IMR-90 (cell line): ENCODE measurements around the gene RPS6KA4. TPM values are rescaled to one million over a fixed set of nuclear protein-coding genes. Genes with fewer than 3 reads are reported as not detected.

ENCODE experiments used
- ATAC-seq: fragments of 200-7000 bp; cut with Tn5 transposase; 2 replicates; pipeline ENCODE4 v1.9.1; 2020; ENCODE audit warnings: low read depth, mild to moderate bottlenecking, moderate library complexity
- BruUV-seq: library from RNA; stranded (reverse); fragments of 400-500 nt; replicated peaks from 2 replicates; lab custom pipeline; 2021; lab: Mats Ljungman, UMichigan
- CTCF ChIA-PET: fragments of 300-600 bp; formaldehyde crosslinking; extraction: SDS; loops from one replicate; lab custom pipeline; 2021; ENCODE audit warnings: antibody characterized with exemption; lab: Yijun Ruan, JAX
- POLR2A ChIA-PET: fragments of 300-600 bp; sonication (Branson Sonifier 250); formaldehyde crosslinking; loops from one replicate; lab custom pipeline; 2022; ENCODE audit warnings: antibody characterized with exemption; ENCODE audit not compliant: unreplicated experiment; lab: Charles Lee
- DNase-seq: peaks from one replicate; pipeline ENCODE4 v3.0.0; 2013
- H2AFZ ChIP-seq: replicated peaks from 2 replicates; pipeline ENCODE3; 2013; ENCODE audit warnings: low read length, mild to moderate bottlenecking; ENCODE audit not compliant: poor library complexity
- H2AK5ac ChIP-seq: 2 replicates; pipeline ENCODE4 v1.6.1; 2013; ENCODE audit warnings: low read depth, low read length, inconsistent platforms
- H2AK9ac ChIP-seq: replicated peaks from 2 replicates; pipeline ENCODE3; 2013; ENCODE audit warnings: mild to moderate bottlenecking, low read depth, low read length, moderate library complexity; ENCODE audit not compliant: poor library complexity
- H2BK120ac ChIP-seq: 2 replicates; pipeline ENCODE4 v1.6.1; 2013; ENCODE audit warnings: low read depth, low read length, inconsistent platforms
- H2BK15ac ChIP-seq: 3 replicates; pipeline ENCODE4 v1.6.1; 2013; ENCODE audit warnings: low read depth, low read length, inconsistent platforms
- H2BK20ac ChIP-seq: 2 replicates; pipeline ENCODE4 v1.6.1; 2013; ENCODE audit warnings: low read depth, mild to moderate bottlenecking, inconsistent platforms, low read length, moderate library complexity
- H2BK5ac ChIP-seq: 2 replicates; pipeline ENCODE4 v1.6.1; 2013; ENCODE audit warnings: mild to moderate bottlenecking, low read depth, low read length, inconsistent platforms; ENCODE audit not compliant: poor library complexity, severe bottlenecking
- H3K14ac ChIP-seq: replicated peaks from 2 replicates; pipeline ENCODE4 v1.6.1; 2013; ENCODE audit warnings: low read depth, low read length, inconsistent platforms
- H3K18ac ChIP-seq: 2 replicates; pipeline ENCODE4 v1.6.1; 2013; ENCODE audit warnings: low read depth, low read length, control low read depth
- H3K23ac ChIP-seq: 2 replicates; pipeline ENCODE4 v1.6.1; 2013; ENCODE audit warnings: low read depth, low read length, inconsistent platforms
- H3K27ac ChIP-seq: 2 replicates; pipeline ENCODE4 v1.5.1; 2013; ENCODE audit warnings: mild to moderate bottlenecking, control low read depth, low read length; ENCODE audit not compliant: insufficient read depth
- H3K27me3 ChIP-seq: 2 replicates; pipeline ENCODE4 v1.6.1; 2013; ENCODE audit warnings: low read length; ENCODE audit not compliant: control insufficient read depth, insufficient read depth
- H3K36me3 ChIP-seq: 2 replicates; pipeline ENCODE4 v1.6.1; 2013; ENCODE audit warnings: low read length, mixed read lengths; ENCODE audit not compliant: control insufficient read depth, insufficient read depth
- H3K4ac ChIP-seq: 2 replicates; pipeline ENCODE4 v1.6.1; 2013; ENCODE audit warnings: low read depth, low read length, inconsistent platforms
- H3K4me1 ChIP-seq: 2 replicates; pipeline ENCODE4 v1.6.1; 2013; ENCODE audit warnings: low read length, mixed read lengths; ENCODE audit not compliant: control insufficient read depth, insufficient read depth
- H3K4me2 ChIP-seq: 2 replicates; pipeline ENCODE4 v1.6.1; 2013; ENCODE audit warnings: low read depth, mild to moderate bottlenecking, control low read depth, low read length, moderate library complexity
- H3K4me3 ChIP-seq: 2 replicates; pipeline ENCODE4 v1.5.1; 2013; ENCODE audit warnings: low read depth, mild to moderate bottlenecking, control low read depth, low read length, moderate library complexity; ENCODE audit not compliant: insufficient read depth
- H3K56ac ChIP-seq: 2 replicates; pipeline ENCODE4 v1.6.1; 2013; ENCODE audit warnings: low read length, inconsistent platforms; ENCODE audit not compliant: insufficient read depth; ENCODE audit errors: extremely low read depth
- H3K79me1 ChIP-seq, 2 experiments: 2 replicates each; pipeline ENCODE4 v1.6.1; 2013; ENCODE audit warnings: low read length in 2 of 2, inconsistent platforms in 1 of 2, low read depth in 1 of 2
- H3K9ac ChIP-seq: 2 replicates; pipeline ENCODE4 v1.6.1; 2013; ENCODE audit warnings: low read depth, low read length, control low read depth
- H3K9me1 ChIP-seq: 2 replicates; pipeline ENCODE4 v1.6.1; 2013; ENCODE audit warnings: low read length, inconsistent platforms; ENCODE audit not compliant: insufficient read depth
- H3K9me3 ChIP-seq: 2 replicates; pipeline ENCODE4 v1.6.1; 2013; ENCODE audit warnings: low read length; ENCODE audit not compliant: control insufficient read depth, insufficient read depth
- H4K20me1 ChIP-seq: 2 replicates; pipeline ENCODE4 v1.6.1; 2013; ENCODE audit warnings: low read length, inconsistent platforms; ENCODE audit not compliant: insufficient read depth
- H4K5ac ChIP-seq: 2 replicates; pipeline ENCODE4 v1.6.1; 2013; ENCODE audit warnings: mild to moderate bottlenecking, low read depth, low read length, control low read depth
- H4K8ac ChIP-seq, 2 experiments: 2 replicates each; pipeline ENCODE4 v1.6.1; 2013; ENCODE audit warnings: low read depth in 2 of 2, low read length in 2 of 2, control low read depth in 1 of 2, inconsistent platforms in 1 of 2
- H4K91ac ChIP-seq: 2 replicates; pipeline ENCODE4 v1.6.1; 2013; ENCODE audit warnings: low read depth, low read length, inconsistent platforms; ENCODE audit not compliant: insufficient read depth
- BHLHE40 ChIP-seq: fragments of 150-350 bp; IDR thresholded peaks from 2 replicates; pipeline ENCODE4 v1.6.1; 2016; ENCODE audit warnings: mild to moderate bottlenecking, low read depth, low read length
- ELK1 ChIP-seq: fragments of 150-350 bp; IDR thresholded peaks from 2 replicates; pipeline ENCODE4 v1.6.1; 2016; ENCODE audit warnings: low read depth, mild to moderate bottlenecking, low read length, moderate library complexity, borderline replicate concordance
- NFE2L2 ChIP-seq: fragments of 150-350 bp; IDR thresholded peaks from 2 replicates; pipeline ENCODE4 v1.6.1; 2016; ENCODE audit warnings: low read depth, mild to moderate bottlenecking, low read length
- POLR2A ChIP-seq: IDR thresholded peaks from 2 replicates; pipeline ENCODE4 v1.6.1; 2012; ENCODE audit warnings: mild to moderate bottlenecking, low read depth, low read length
- RAD21 ChIP-seq: IDR thresholded peaks from 2 replicates; pipeline ENCODE4 v1.6.1; 2012; ENCODE audit warnings: low read length, improper control_type of control experiment
- SMC3 ChIP-seq: fragments of 150-350 bp; IDR thresholded peaks from 2 replicates; pipeline ENCODE4 v1.6.1; 2016; ENCODE audit warnings: low read depth, mild to moderate bottlenecking, antibody characterized with exemption, low read length, moderate library complexity
- whole genome bisulfite sequencing, 2 experiments: methylation state at CpG; one replicate each; pipeline versions ENCODE4 v1.1.5 to v1.1.7; 2013; ENCODE audit warnings: missing lambda C conversion rate in 2 of 2; ENCODE audit not compliant: insufficient read length in 1 of 2; ENCODE audit errors: extremely low coverage in 2 of 2; 5-methylcytosine and 5-hydroxymethylcytosine counted together
- dilution Hi-C: fragments of 300-500 bp; cut with HindIII; formaldehyde crosslinking; loops from one replicate; pipeline ENCODE4 v1.14.3; 2018; ENCODE audit warnings: low sequenced_read_pairs; ENCODE audit not compliant: unreplicated experiment
- in situ Hi-C: fragments of 300-500 bp; cut with MboI; formaldehyde crosslinking; loops from 3 replicates; pipeline ENCODE4 v1.14.3; 2019; ENCODE audit warnings: low sequenced_read_pairs, inconsistent platforms, mixed read lengths
- intact Hi-C: fragments of 100-400 bp; cut with micrococcal nuclease; formaldehyde crosslinking; loops from 2 replicates; pipeline ENCODE4 v1.10.0; 2022
- polyA plus RNA-seq, 3 experiments: library from polyadenylated mRNA; depleted of rRNA; stranded (reverse); fragments of >200 nt; gene quantifications; 2 replicates each; pipeline ENCODE4 v1.2.3, GENCODE V29; 2012; ENCODE audit warnings: low replicate concordance in 1 of 3
- total RNA-seq: library from RNA; depleted of rRNA; stranded (reverse); fragments of >200 nt; gene quantifications from 2 replicates; pipeline ENCODE4 v1.2.3, GENCODE V29; 2012

Gene RPS6KA4
- total and polyA plus RNA-seq, 2 of the 4 experiments (the other 2 are of a cell fraction), result 38.8 to 52.9 TPM

GRCh38 chr11:64409707-64410403 is 50.9 kb downstream of the RPS6KA4 start:
- no peaks in the 10 kb centered on the region for H3K79me1 ChIP-seq
- no peaks in the 10 kb centered on the region for H4K20me1 ChIP-seq
- H2BK15ac ChIP-seq, result no peak overlapping the region
- H3K4me3 ChIP-seq, result no peak overlapping the region
- TF ChIP-seq BHLHE40 (no peak), POLR2A (no peak), NFE2L2 (no peak), SMC3 (no peak), RAD21 (no peak), ELK1 (no peak)
- H3K14ac ChIP-seq, result no peak overlapping the region
- no peak overlapping the region for H2BK5ac ChIP-seq
- no peak overlapping the region for H3K4ac ChIP-seq
- no peaks in the 10 kb centered on the region for H3K36me3 ChIP-seq
- CTCF ChIA-PET, result no interaction called here
- in situ Hi-C loops, result no loop called here
- peaks cover 23% of the 10 kb centered on the region for H3K27me3 ChIP-seq
- no peak overlapping the region for H2AK9ac ChIP-seq
- DNase-seq (peak; percentile 17), ATAC-seq (no peak)
- H3K18ac ChIP-seq, result no peak overlapping the region
- no peak overlapping the region for H3K9ac ChIP-seq
- H2BK120ac ChIP-seq, result no peak overlapping the region
- intact Hi-C loops, result no loop called here
- no peak overlapping the region for H3K4me2 ChIP-seq
- H3K9me3 ChIP-seq, result no peaks in the 10 kb centered on the region
- no peak overlapping the region for H3K27ac ChIP-seq
- H4K8ac ChIP-seq, result no peak overlapping the region
- no peak overlapping the region for H2BK20ac ChIP-seq
- no peak overlapping the region for H4K5ac ChIP-seq
- no TSS peak for BruUV-seq
- no peak overlapping the region for H3K23ac ChIP-seq
- dilution Hi-C loops, result no loop called here
- H2AFZ ChIP-seq, result no peak overlapping the region
- no peaks in the 10 kb centered on the region for H3K9me1 ChIP-seq
- H2AK5ac ChIP-seq, result no peak overlapping the region
- no peak overlapping the region for H3K56ac ChIP-seq
- POLR2A ChIA-PET, result no interaction called here
- H4K91ac ChIP-seq, result no peak overlapping the region
- WGBS, 2 experiments, result 22% methylated on average over 7 of the region's 16 CpGs; no CpG with 5 or more reads in 1 of the 2 experiments
- H3K4me1 ChIP-seq, result no peaks in the 10 kb centered on the region
